HFFc6 (cell line): Measurements from ENCODE around the gene PCDHGA12. TPM values are rescaled to one million over a fixed set of nuclear protein-coding genes. Genes with fewer than 3 reads are reported as not detected.
"Not testable (repeated sequence)": the region's sequence is repeated elsewhere in the genome, so short reads cannot be mapped to it uniquely, and the experiment has no call there.

Experiments used
- DNase-seq: peaks from one replicate; pipeline ENCODE4 v3.0.0-alpha.2; 2018
- H3K27ac Mint-ChIP-seq: 2 replicates; pipeline ENCODE4 v1.8.0; 2020; ENCODE audit warnings: mild to moderate bottlenecking, mixed read lengths
- H3K27me3 Mint-ChIP-seq: 2 replicates; pipeline ENCODE4 v1.8.0; 2021; ENCODE audit warnings: mild to moderate bottlenecking, moderate library complexity, mixed read lengths; ENCODE audit not compliant: insufficient read depth
- H3K36me3 Mint-ChIP-seq: 2 replicates; pipeline ENCODE4 v1.8.0; 2021; ENCODE audit warnings: low read depth, mixed read lengths
- H3K4me1 Mint-ChIP-seq: 2 replicates; pipeline ENCODE4 v1.8.0; 2020; ENCODE audit warnings: low read depth, mixed read lengths
- H3K4me3 Mint-ChIP-seq: 2 replicates; pipeline ENCODE4 v1.8.0; 2020; ENCODE audit warnings: mild to moderate bottlenecking, moderate library complexity, mixed read lengths
- H3K9me3 Mint-ChIP-seq: 2 replicates; pipeline ENCODE4 v1.8.0; 2020; ENCODE audit warnings: mild to moderate bottlenecking, mixed read lengths
- total RNA-seq, 6 experiments: library from RNA; stranded (reverse); fragmentation: NEBNext Ultra II Directional; extraction: Animal tissue kit (Norgen Biotek cat#: 25700); gene quantifications; 2 replicates in 1 of 6; 3 replicates in 5 of 6; pipeline ENCODE4 v1.2.3, GENCODE V29; 2021
- TF ChIP-seq, protein P1 (sequence below): fragments of 200-600 bp; sonication (generic); IDR thresholded peaks from 2 replicates; pipeline ENCODE4 v1.5.0; 2021; ENCODE audit warnings: antibody characterized with exemption, mild to moderate bottlenecking

PCDHGA12 gene
- total RNA-seq, 6 experiments from 2014 or later, result 8.8 to 21.0 (median 18.9) TPM

DNA sequence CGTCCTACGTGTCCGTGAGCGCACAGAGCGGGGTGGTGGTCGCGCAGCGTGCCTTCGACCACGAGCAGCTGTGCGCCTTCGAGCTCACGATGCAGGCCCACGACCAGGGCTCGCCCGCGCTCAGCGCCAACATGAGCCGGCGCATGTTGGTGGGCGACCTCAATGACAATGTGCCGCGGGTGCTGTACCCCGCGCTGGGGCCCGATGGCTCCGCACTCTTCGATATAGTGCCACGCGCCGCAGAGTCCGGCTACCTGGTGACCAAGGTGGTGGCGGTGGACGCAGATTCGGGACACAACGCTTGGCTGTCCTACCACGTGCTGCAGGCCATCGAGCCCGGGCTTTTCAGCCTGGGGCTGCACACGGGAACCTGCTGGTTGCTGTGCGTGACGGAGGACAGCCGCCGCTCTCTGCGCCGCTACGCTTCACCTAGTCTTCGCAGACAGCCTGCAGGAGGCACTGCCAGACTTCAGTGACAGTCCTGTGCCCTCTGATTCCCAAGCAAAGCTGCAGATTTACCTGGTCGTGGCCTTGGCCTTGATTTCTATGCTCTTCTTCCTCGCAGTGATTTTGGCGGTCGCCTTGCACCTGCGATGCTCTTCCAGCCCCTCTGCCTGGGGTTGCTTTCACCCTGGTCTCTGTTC, 2.4 kb upstream of the PCDHGA12 start:
- no peak for DNase-seq
- Mint-ChIP-seq H3K4me1 (peaks cover 29% of the 10 kb centered on the region), H3K4me3 (no peak overlapping the region), H3K27me3 (peaks cover 7% of the 10 kb centered on the region), H3K36me3 (peaks cover 54% of the 10 kb centered on the region), H3K9me3 (peaks cover 45% of the 10 kb centered on the region), H3K27ac (no peak overlapping the region)
- TF ChIP-seq, protein P1, sequence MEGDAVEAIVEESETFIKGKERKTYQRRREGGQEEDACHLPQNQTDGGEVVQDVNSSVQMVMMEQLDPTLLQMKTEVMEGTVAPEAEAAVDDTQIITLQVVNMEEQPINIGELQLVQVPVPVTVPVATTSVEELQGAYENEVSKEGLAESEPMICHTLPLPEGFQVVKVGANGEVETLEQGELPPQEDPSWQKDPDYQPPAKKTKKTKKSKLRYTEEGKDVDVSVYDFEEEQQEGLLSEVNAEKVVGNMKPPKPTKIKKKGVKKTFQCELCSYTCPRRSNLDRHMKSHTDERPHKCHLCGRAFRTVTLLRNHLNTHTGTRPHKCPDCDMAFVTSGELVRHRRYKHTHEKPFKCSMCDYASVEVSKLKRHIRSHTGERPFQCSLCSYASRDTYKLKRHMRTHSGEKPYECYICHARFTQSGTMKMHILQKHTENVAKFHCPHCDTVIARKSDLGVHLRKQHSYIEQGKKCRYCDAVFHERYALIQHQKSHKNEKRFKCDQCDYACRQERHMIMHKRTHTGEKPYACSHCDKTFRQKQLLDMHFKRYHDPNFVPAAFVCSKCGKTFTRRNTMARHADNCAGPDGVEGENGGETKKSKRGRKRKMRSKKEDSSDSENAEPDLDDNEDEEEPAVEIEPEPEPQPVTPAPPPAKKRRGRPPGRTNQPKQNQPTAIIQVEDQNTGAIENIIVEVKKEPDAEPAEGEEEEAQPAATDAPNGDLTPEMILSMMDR, result no peak

- H3K4me3 Mint-ChIP-seq, result no peak overlapping the region; the same call in 1 of the 2 replicates
- H3K27ac Mint-ChIP-seq, result no peak overlapping the region
- H3K4me1 Mint-ChIP-seq, result peaks cover 43% of the 10 kb centered on the region
- peaks cover 46% of the 10 kb centered on the region for H3K36me3 Mint-ChIP-seq
- peaks cover 5% of the 10 kb centered on the region for H3K27me3 Mint-ChIP-seq
- peaks cover 43% of the 10 kb centered on the region for H3K9me3 Mint-ChIP-seq
- no peak for DNase-seq
- TF ChIP-seq, protein P1, result no peak
Observed at GRCh38 chr5:141431286-141431685, 979 bp downstream of the PCDHGA12 start.

DNA sequence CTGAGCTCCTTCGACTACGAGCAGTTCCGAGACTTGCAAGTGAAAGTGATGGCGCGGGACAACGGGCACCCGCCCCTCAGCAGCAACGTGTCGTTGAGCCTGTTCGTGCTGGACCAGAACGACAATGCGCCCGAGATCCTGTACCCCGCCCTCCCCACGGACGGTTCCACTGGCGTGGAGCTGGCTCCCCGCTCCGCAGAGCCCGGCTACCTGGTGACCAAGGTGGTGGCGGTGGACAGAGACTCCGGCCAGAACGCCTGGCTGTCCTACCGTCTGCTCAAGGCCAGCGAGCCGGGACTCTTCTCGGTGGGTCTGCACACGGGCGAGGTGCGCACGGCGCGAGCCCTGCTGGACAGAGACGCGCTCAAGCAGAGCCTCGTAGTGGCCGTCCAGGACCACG, 2.0 kb downstream of the PCDHGA12 start:
- Mint-ChIP-seq H3K4me1 (peaks cover 53% of the 10 kb centered on the region), H3K36me3 (peaks cover 38% of the 10 kb centered on the region), H3K9me3 (peaks cover 34% of the 10 kb centered on the region)
- DNase-seq, H3K27me3 Mint-ChIP-seq, H3K4me3 Mint-ChIP-seq, H3K27ac Mint-ChIP-seq: not testable (repeated sequence)

- Mint-ChIP-seq H3K36me3 (peaks cover 38% of the 10 kb centered on the region), H3K4me1 (peaks cover 57% of the 10 kb centered on the region), H3K4me3 (peak overlapping the region; percentile 28; the same call in 1 of the 2 replicates), H3K9me3 (peaks cover 33% of the 10 kb centered on the region)
- not testable (repeated sequence) for H3K27ac Mint-ChIP-seq, H3K27me3 Mint-ChIP-seq, DNase-seq
Observed at GRCh38 chr5:141432726-141433125, 2.4 kb downstream of the PCDHGA12 start.

GRCh38 chr5:141434006-141434405, 3.7 kb downstream of the PCDHGA12 start:
- Mint-ChIP-seq H3K4me1 (peaks cover 64% of the 10 kb centered on the region), H3K27ac (peak overlapping the region; percentile 25; the same call in 1 of the 2 replicates), H3K4me3 (peak overlapping the region; percentile 57), H3K36me3 (peaks cover 32% of the 10 kb centered on the region), H3K9me3 (peaks cover 27% of the 10 kb centered on the region), H3K27me3 (peaks cover 5% of the 10 kb centered on the region)
- peak; percentile 45 for DNase-seq
- TF ChIP-seq, protein P1, result no peak

GRCh38 chr5:141437221-141437620, 6.9 kb downstream of the PCDHGA12 start:
- H3K27ac Mint-ChIP-seq, result peak overlapping the region; percentile 73
- peaks cover 13% of the 10 kb centered on the region for H3K9me3 Mint-ChIP-seq
- no peaks in the 10 kb centered on the region; the same call in 1 of the 2 replicates for H3K27me3 Mint-ChIP-seq
- DNase-seq, result peak; percentile 41
- TF ChIP-seq, protein P1, result no peak
- peak overlapping the region; percentile 57 for H3K4me3 Mint-ChIP-seq
- peaks cover 34% of the 10 kb centered on the region for H3K36me3 Mint-ChIP-seq
- peaks cover 62% of the 10 kb centered on the region for H3K4me1 Mint-ChIP-seq
